OCI-LY1 (cell line): Measurements from ENCODE around the gene LUC7L2.

Experiments used
- CTCF ChIP-seq: fragments of 200-600 bp; sonication (generic), shearing (Covaris generic); IDR thresholded peaks from 2 replicates; pipeline ENCODE4 v1.5.1; 2017; ENCODE audit warnings: mild to moderate bottlenecking, antibody characterized with exemption, low read length, moderate library complexity, mixed read lengths
- EZH2 ChIP-seq: fragments of 200-600 bp; sonication (generic), shearing (Covaris generic); IDR thresholded peaks from 2 replicates; pipeline ENCODE4 v1.8.0; 2017; ENCODE audit warnings: borderline replicate concordance, mixed run types, mild to moderate bottlenecking, antibody characterized with exemption, low read length, moderate library complexity, mixed read lengths

- TF ChIP-seq CTCF, result no peak
- TF ChIP-seq EZH2, result no peak
Measured at GRCh38 chr7:139394540-139394939, 34.8 kb downstream of the LUC7L2 start.
